Measurements from ENCODE around the gene LTB4R.

DNA sequence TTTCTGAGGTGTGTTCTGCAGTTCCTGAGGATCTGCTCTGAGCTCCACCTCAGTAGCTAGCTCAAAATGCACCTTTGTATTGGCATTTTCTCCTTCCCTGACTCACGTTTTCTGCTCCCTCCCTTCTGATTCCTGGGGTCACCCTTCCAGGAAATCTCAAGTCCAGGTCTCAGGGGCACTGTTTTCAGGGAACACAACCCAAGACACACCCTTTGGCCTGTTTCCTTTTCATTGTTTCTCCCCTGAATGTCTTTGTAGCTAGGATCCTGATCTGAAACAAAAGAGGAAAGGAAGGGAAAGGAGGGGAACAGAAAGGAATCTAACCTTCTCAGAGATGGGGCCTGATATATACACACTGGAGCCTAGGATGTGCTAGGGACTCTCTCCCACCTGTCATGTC is 35.8 kb downstream of the LTB4R start:
- TF ChIP-seq ZFP30 (CRISPR knock-in tag; IDR thresholded peaks at IDR 0.05) (no peak), ZNF8 (CRISPR knock-in tag; IDR thresholded peaks at IDR 0.05) (no peak), ZC3H10 (CRISPR knock-in tag; IDR thresholded peaks at IDR 0.05) (no peak)
- TF ChIP-seq, protein P1, sequence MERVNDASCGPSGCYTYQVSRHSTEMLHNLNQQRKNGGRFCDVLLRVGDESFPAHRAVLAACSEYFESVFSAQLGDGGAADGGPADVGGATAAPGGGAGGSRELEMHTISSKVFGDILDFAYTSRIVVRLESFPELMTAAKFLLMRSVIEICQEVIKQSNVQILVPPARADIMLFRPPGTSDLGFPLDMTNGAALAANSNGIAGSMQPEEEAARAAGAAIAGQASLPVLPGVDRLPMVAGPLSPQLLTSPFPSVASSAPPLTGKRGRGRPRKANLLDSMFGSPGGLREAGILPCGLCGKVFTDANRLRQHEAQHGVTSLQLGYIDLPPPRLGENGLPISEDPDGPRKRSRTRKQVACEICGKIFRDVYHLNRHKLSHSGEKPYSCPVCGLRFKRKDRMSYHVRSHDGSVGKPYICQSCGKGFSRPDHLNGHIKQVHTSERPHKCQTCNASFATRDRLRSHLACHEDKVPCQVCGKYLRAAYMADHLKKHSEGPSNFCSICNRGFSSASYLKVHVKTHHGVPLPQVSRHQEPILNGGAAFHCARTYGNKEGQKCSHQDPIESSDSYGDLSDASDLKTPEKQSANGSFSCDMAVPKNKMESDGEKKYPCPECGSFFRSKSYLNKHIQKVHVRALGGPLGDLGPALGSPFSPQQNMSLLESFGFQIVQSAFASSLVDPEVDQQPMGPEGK (CRISPR knock-in tag; IDR thresholded peaks at IDR 0.05; ENCODE audit: borderline replicate concordance): no peak

Data from SK-N-SH treated with all-trans-retinoic acid at 6 μM for 48 hours (cell line).